H1 (cell line): Measurements from ENCODE around the gene PLAU. TPM values are rescaled to one million over a fixed set of nuclear protein-coding genes. Genes with fewer than 3 reads are reported as not detected.

Source experiments
- HDAC2 ChIP-seq, 2 experiments: fragments of 300-600 bp in 1 of 2; sonication (generic) in 1 of 2; IDR thresholded peaks; 2 replicates each; pipeline ENCODE4 v1.6.1; 2011 to 2012; ENCODE audit warnings: low read depth in 2 of 2, low read length in 2 of 2, mild to moderate bottlenecking in 2 of 2, moderate library complexity in 2 of 2, borderline replicate concordance in 1 of 2, inconsistent platforms in 1 of 2
- POLR2AphosphoS5 ChIP-seq: IDR thresholded peaks from 2 replicates; pipeline ENCODE4 v1.6.1; 2011; ENCODE audit warnings: low read depth, low read length
- RAD21 ChIP-seq, 2 experiments: IDR thresholded peaks in 1 of 2; conservative IDR thresholded peaks in 1 of 2; 2 replicates each; pipeline ENCODE4 v1.6.1; 2011; ENCODE audit warnings: low read depth in 2 of 2, low read length in 2 of 2, improper control_type of control experiment in 1 of 2, inconsistent platforms in 1 of 2, mild to moderate bottlenecking in 1 of 2, moderate library complexity in 1 of 2
- SUZ12 ChIP-seq: fragments of 200-600 bp; sonication (generic); IDR thresholded peaks from 2 replicates; pipeline ENCODE4 v1.6.1; 2012; ENCODE audit warnings: mild to moderate bottlenecking, inconsistent platforms, low read length, moderate library complexity, mixed read lengths
- TEAD4 ChIP-seq: IDR thresholded peaks from 2 replicates; pipeline ENCODE4 v1.6.1; 2012; ENCODE audit warnings: low read depth, low read length, inconsistent platforms, mixed read lengths
- polyA plus RNA-seq, 7 experiments: library from polyadenylated mRNA; depleted of rRNA in 3 of 7; stranded (reverse) in 5 of 7; unstranded in 2 of 7; fragments of >200 nt in 5 of 7; fragments of 200-250 nt in 2 of 7; gene quantifications; 1 replicate in 5 of 7; 2 replicates in 1 of 7; 4 replicates in 1 of 7; pipeline versions ENCODE4 v1.2.1 to v1.2.3, GENCODE V29; 2011 to 2013; ENCODE audit warnings: missing spikeins in 2 of 7, mixed read lengths in 2 of 7
- total RNA-seq: library from RNA; stranded (reverse); fragmentation: NEBNext Ultra II Directional; extraction: Animal tissue kit (Norgen Biotek cat#: 25700); gene quantifications from 2 replicates; pipeline ENCODE4 v1.2.1, GENCODE V29; 2021
- TF ChIP-seq, protein P1 (sequence below): fragments of 300-600 bp; sonication (generic); IDR thresholded peaks from 2 replicates; pipeline ENCODE4 v1.7.1; 2012; ENCODE audit warnings: low read length, moderate library complexity, mild to moderate bottlenecking, inconsistent platforms; ENCODE audit not compliant: insufficient replicate concordance
- TF ChIP-seq, protein P2 (sequence below): IDR thresholded peaks from 2 replicates; pipeline ENCODE4 v1.6.1; 2011; ENCODE audit warnings: low read depth, mild to moderate bottlenecking, low read length; ENCODE audit not compliant: insufficient read depth

PLAU gene
- total and polyA plus RNA-seq, 2 of the 8 experiments (the other 6 are each of a cell fraction or from before 2014, with no cell fraction given) = 16.2 to 26.1 TPM

DNA sequence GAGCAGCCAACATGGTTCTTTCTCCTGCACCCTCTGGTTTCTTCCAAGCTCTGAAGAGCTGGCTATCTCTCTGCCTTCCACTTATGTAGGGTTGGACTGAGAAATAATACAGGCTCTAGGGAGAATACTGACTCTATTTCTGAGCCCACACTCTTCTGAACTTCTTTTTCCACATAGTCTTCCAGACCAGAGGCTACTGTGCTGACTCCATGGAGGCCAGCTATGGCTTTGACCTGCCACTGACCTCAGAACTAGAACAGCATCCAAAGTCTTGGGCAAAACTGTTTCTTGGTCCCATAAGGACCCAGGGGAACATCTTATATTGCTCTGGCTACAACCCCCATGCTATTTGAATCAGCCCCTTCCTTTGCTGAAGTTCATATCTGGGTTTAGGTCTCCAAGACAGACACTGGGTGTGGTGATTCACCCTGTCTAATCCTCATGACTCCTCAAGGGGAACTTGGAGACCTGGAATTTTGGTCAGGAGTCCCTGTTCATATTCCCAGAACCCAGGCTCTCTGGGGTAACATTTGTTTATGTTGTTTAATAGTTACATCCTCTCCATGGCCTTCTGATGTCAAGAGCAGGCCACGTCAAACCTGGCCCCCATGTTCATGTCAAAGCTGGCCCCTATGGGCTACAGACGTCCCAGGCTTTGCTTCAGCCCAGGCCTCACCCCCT, 12.1 kb upstream of the PLAU start (continued):
- TF ChIP-seq, protein P1, sequence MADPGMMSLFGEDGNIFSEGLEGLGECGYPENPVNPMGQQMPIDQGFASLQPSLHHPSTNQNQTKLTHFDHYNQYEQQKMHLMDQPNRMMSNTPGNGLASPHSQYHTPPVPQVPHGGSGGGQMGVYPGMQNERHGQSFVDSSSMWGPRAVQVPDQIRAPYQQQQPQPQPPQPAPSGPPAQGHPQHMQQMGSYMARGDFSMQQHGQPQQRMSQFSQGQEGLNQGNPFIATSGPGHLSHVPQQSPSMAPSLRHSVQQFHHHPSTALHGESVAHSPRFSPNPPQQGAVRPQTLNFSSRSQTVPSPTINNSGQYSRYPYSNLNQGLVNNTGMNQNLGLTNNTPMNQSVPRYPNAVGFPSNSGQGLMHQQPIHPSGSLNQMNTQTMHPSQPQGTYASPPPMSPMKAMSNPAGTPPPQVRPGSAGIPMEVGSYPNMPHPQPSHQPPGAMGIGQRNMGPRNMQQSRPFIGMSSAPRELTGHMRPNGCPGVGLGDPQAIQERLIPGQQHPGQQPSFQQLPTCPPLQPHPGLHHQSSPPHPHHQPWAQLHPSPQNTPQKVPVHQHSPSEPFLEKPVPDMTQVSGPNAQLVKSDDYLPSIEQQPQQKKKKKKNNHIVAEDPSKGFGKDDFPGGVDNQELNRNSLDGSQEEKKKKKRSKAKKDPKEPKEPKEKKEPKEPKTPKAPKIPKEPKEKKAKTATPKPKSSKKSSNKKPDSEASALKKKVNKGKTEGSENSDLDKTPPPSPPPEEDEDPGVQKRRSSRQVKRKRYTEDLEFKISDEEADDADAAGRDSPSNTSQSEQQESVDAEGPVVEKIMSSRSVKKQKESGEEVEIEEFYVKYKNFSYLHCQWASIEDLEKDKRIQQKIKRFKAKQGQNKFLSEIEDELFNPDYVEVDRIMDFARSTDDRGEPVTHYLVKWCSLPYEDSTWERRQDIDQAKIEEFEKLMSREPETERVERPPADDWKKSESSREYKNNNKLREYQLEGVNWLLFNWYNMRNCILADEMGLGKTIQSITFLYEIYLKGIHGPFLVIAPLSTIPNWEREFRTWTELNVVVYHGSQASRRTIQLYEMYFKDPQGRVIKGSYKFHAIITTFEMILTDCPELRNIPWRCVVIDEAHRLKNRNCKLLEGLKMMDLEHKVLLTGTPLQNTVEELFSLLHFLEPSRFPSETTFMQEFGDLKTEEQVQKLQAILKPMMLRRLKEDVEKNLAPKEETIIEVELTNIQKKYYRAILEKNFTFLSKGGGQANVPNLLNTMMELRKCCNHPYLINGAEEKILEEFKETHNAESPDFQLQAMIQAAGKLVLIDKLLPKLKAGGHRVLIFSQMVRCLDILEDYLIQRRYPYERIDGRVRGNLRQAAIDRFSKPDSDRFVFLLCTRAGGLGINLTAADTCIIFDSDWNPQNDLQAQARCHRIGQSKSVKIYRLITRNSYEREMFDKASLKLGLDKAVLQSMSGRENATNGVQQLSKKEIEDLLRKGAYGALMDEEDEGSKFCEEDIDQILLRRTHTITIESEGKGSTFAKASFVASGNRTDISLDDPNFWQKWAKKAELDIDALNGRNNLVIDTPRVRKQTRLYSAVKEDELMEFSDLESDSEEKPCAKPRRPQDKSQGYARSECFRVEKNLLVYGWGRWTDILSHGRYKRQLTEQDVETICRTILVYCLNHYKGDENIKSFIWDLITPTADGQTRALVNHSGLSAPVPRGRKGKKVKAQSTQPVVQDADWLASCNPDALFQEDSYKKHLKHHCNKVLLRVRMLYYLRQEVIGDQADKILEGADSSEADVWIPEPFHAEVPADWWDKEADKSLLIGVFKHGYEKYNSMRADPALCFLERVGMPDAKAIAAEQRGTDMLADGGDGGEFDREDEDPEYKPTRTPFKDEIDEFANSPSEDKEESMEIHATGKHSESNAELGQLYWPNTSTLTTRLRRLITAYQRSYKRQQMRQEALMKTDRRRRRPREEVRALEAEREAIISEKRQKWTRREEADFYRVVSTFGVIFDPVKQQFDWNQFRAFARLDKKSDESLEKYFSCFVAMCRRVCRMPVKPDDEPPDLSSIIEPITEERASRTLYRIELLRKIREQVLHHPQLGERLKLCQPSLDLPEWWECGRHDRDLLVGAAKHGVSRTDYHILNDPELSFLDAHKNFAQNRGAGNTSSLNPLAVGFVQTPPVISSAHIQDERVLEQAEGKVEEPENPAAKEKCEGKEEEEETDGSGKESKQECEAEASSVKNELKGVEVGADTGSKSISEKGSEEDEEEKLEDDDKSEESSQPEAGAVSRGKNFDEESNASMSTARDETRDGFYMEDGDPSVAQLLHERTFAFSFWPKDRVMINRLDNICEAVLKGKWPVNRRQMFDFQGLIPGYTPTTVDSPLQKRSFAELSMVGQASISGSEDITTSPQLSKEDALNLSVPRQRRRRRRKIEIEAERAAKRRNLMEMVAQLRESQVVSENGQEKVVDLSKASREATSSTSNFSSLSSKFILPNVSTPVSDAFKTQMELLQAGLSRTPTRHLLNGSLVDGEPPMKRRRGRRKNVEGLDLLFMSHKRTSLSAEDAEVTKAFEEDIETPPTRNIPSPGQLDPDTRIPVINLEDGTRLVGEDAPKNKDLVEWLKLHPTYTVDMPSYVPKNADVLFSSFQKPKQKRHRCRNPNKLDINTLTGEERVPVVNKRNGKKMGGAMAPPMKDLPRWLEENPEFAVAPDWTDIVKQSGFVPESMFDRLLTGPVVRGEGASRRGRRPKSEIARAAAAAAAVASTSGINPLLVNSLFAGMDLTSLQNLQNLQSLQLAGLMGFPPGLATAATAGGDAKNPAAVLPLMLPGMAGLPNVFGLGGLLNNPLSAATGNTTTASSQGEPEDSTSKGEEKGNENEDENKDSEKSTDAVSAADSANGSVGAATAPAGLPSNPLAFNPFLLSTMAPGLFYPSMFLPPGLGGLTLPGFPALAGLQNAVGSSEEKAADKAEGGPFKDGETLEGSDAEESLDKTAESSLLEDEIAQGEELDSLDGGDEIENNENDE = no peak
- TF ChIP-seq, protein P2, sequence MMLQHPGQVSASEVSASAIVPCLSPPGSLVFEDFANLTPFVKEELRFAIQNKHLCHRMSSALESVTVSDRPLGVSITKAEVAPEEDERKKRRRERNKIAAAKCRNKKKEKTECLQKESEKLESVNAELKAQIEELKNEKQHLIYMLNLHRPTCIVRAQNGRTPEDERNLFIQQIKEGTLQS = no peak
- TF ChIP-seq HDAC2 (IDR thresholded peaks at IDR 0.05; ENCODE audit: borderline replicate concordance in 1 of 2, low read depth in 2 of 2, low read length in 2 of 2) (no peak), TEAD4 (no peak), RAD21 (IDR thresholded peaks at IDR 0.05 in 1 of 2, conservative IDR thresholded peaks at IDR 0.05 in 1 of 2; ENCODE audit: low read depth in 2 of 2, low read length in 2 of 2) (no peak), POLR2AphosphoS5 (no peak), SUZ12 (no peak)
